HCEC 1CT (cell line): ENCODE measurements around the gene SMAD3.

ENCODE experiments used
- DNase-seq: peaks from one replicate; pipeline ENCODE4 v3.0.0-alpha.2; 2017

Gene SMAD3

GRCh38 chr15:67167091-67167490 lies 101.7 kb downstream of the SMAD3 start:
- no peak for DNase-seq

GRCh38 chr15:67168694-67169093 lies 103.3 kb downstream of the SMAD3 start:
- no peak for DNase-seq

DNA sequence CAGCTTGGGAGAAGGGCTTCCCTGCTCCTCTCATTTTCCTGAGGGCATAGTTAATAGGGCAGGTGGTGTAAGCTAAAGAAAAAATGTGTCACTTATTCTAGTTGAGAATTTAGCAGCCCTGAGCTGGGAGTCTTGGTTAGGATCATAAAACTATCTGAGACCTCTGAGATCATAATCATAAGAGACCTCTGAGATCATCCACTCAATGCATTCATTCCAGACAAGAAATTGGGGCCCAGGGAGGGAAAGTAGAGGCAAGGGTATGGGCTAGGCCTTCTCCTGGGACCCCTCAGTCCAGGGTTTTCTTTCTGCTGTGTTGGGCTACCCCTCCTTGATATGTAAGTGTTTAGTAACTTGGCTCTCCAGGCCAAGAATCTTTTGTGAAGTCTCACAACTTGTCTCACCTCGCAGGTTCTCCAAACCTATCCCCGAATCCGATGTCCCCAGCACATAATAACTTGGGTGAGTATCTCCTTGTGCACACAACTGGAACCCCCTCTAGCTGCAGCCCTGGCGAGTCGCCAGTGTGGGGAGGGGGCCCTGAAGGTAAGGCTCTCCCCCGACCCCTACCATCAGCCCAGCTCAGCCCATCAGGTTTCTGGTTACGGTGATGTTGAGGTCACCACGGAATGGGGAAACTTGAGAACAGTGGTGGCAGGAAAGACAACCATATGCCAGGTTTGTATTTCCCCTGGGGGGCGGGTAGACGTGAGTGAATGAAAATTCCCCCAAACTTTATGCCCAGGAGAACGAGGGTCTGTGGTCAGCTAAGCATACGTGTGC lies 104.9 kb downstream of the SMAD3 start:
- no peak for DNase-seq

GRCh38 chr15:67171471-67171870 lies 106.1 kb downstream of the SMAD3 start:
- no peak for DNase-seq

DNA sequence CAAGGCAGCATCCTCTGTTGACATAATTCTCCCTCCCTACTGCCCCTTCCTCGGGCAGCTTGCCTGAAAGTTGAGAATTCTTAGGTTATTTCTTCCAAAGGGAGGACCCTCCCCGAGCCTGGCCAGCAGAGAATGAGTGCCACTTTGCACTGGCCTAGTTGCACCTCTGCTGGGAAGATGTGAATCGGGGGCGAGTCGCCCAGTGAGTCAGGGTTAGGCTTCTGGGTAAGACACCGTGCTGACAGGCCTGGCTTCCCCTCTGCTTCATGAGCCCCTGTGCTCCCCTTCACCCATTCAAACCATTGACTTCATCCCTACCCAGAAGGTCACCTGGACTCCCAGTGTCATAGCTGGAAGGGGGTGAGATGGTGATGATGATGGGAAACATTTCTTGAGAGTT lies 106.8 kb downstream of the SMAD3 start:
- DNase-seq: peak; percentile 41

GRCh38 chr15:67173005-67173404 lies 107.6 kb downstream of the SMAD3 start:
- DNase-seq: no peak

- no peak for DNase-seq
Measured at GRCh38 chr15:67173786-67174185, 108.4 kb downstream of the SMAD3 start.

DNA sequence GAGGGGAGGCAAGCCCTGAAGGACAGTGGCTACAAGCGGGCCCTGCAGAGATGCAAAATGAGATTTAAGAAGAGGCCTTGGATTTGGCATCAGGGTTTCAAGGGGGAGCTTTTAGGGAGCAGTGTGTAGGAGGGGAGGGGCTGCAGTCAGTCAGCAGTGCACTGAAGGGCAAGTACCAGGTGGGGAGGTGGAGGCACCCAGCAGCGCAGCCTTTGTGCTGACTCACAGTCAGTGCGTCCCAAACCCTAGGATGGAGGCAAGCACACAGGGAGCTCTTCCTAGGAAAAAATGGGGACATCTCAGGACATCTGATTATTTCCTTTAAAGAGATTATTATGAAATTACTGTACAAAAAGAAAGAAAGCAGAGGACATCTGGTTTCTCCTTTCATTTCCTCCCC lies 109.0 kb downstream of the SMAD3 start:
- DNase-seq: no peak

GRCh38 chr15:67174864-67175573 lies 109.6 kb downstream of the SMAD3 start:
- no peak for DNase-seq

DNA sequence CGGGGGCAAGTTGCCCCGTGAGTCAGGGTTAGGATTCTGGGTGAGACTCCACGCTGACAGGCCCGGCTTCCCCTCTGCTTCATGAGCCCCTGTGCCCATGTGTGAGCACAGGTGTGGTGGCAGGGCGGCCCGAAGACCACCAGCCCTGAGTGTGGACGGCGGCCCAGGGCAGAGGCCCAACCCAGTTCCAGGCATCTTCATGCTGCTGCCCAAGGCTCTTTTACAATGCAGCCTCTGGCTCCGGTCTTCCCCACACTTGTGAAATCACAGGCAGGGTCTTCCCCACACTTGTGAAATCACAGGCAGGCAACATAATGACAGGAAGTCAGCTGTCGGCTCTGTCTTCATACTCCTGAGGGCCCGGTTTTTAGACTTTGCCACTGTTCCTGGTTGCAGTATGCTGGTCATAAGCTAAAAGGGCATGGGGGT lies 110.3 kb downstream of the SMAD3 start:
- DNase-seq: peak; percentile 22

GRCh38 chr15:67176195-67176971 lies 111.0 kb downstream of the SMAD3 start:
- DNase-seq: no peak

DNA sequence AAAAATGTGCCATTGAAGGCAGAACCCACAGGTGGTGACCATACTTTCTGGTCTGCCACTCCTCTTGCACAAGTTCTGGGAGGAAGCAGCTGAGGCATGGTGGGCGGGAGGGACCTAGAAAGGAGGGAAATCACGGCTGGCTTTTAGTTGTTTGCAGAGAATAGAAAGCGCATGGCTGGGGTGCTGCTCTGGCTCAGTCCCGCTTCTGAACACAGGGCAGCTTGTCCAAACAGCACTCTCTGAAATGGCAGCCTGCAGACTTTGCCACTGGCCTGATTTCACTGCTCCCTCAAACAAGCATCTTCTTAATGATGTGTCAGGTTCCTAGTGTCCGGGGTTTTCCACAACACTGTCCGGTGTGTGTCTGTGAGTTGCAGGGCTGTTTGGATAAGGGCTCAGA lies 112.3 kb downstream of the SMAD3 start:
- DNase-seq: peak; percentile 59

DNA sequence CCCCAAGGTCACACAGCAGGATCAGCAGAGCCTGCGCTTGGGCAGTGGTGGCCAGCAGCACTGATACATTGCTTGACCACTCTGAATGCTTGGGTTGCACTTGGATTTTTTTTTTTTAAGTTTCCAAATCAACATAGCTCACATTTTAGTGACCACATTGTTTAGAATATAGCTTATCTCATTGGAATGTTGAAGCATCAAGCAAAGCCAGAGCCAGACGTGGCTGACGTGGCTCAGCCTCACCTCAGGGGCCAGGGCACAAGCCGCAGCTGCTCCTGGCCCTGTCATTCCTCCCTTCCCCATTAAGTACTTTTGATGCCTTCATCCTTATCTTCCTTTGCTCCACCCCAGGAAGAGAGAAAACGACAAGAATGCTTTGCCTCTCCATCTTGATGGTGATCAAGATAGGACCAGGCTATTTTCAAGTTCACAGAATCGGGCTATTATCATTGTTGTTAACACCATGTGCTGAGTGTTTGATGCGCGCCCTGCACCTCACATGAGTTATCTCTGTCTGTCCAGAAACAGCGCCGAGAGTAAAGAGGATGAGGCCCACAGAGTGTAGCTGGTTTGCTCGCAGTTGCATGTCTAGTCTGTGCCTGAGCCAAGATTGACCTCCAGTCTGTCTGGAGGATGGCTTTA lies 113.3 kb downstream of the SMAD3 start:
- peak; percentile 98 for DNase-seq

- no peak for DNase-seq
Measured at GRCh38 chr15:67179411-67179995, 114.1 kb downstream of the SMAD3 start.

DNA sequence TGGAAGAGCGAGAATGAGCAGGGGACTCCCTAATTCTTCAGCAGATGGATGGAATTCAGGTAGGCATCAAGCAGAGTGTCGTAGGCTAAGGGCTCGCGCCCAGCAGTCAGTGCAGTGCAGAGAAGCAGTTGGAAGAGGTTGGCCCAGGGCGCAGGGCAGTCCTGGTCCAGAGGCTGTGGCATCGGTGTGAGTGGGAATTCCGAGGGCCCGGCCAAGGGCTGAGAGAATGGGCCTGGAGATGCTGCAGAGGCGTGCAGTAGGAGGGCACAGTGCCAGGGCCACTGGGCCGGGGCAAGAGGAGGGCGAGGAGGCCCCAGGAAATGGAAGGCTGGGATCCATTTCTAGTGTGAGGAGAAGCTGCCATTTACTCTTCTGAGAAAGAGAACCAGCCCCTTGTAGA lies 114.6 kb downstream of the SMAD3 start:
- no peak for DNase-seq

DNA sequence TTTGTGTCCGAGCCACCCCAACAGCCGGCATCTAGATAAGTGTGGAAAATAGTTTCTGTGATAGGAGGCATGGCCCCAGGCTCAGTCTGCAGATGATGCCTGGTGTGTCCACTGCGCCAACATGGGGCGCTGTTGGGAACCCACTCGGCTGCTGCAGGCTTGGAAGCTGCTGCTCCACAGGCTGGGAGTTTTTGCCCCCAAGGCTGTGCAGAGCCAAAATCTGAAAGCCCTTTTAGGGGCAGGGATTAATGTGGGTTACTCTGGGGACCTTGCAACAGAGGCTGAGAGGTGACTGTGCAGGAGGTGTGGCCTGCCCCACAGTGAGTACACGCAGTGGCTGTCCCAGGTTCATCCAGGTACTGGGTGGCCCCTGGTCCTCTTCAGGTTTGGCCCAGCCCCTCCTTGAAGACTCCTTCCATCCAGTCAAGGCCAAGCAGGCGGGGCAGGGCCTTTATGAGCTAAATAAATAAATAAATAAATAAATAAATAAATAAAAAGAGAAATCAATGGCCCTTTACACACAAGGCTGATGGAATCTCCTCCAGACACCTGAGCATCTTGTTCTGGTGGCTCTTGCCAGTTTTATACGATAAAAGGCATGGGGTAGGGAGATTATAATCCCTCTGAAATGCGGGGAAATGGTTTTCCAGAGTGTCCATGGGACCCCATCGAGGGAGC lies 115.3 kb downstream of the SMAD3 start:
- no peak for DNase-seq

GRCh38 chr15:67181221-67181639 lies 115.8 kb downstream of the SMAD3 start:
- no peak for DNase-seq

GRCh38 chr15:67183443-67184169 lies 118.2 kb downstream of the SMAD3 start:
- DNase-seq: peak; percentile 82

- no peak for DNase-seq
Measured at GRCh38 chr15:67184208-67184925, 119.0 kb downstream of the SMAD3 start.

- no peak for DNase-seq
Measured at GRCh38 chr15:67185051-67185450, 119.6 kb downstream of the SMAD3 start.
